GM06990 (cell line): Measurements from ENCODE around the gene TSTD2.

Experiments used
- DNase-seq: peaks from one replicate; pipeline ENCODE4 v3.0.0-alpha.2; 2011; ENCODE audit not compliant: insufficient read length; ENCODE audit errors: extremely low read depth
- H3K27me3 ChIP-seq: replicated peaks from 2 replicates; pipeline ENCODE4 v1.6.0; 2011; ENCODE audit warnings: low read length; ENCODE audit not compliant: control insufficient read depth, insufficient read depth
- H3K36me3 ChIP-seq: 2 replicates; pipeline ENCODE4 v1.5.1; 2011; ENCODE audit warnings: low read length; ENCODE audit not compliant: control insufficient read depth, insufficient read depth
- H3K4me3 ChIP-seq: replicated peaks from 2 replicates; pipeline ENCODE4 v1.5.1; 2011; ENCODE audit warnings: low read depth, mild to moderate bottlenecking, control low read depth, low read length
- TF ChIP-seq, protein P1 (sequence below): IDR thresholded peaks from 2 replicates; pipeline ENCODE4 v1.5.1; 2011; ENCODE audit warnings: low read length, control low read depth, mild to moderate bottlenecking, inconsistent platforms; ENCODE audit not compliant: insufficient read depth, poor library complexity, severe bottlenecking

Gene TSTD2

DNA sequence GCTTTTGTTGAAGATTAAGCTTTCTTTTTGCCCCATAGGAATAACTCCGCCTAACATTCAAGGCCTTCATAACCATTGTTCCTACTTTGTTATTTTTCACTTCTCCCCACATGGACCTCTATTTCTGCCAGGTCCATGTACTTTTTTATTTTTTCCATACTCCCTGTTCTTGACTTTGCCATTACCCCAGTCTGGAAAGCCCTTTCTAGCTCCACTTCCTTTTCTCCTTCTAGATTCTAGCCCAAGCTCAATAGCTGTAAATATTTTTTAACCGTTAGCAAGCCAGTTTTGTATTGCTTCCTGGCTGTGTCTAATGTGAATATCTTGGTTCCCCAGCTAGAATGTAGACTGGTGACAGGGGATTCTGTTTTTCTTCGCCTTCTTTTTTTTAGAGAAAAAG is 26.6 kb upstream of the TSTD2 start:
- DNase-seq: no peak
- H3K36me3 ChIP-seq: peaks cover 10% of the 10 kb centered on the region
- H3K27me3 ChIP-seq: no peaks in the 10 kb centered on the region
- H3K4me3 ChIP-seq: no peak overlapping the region
- TF ChIP-seq, protein P1, sequence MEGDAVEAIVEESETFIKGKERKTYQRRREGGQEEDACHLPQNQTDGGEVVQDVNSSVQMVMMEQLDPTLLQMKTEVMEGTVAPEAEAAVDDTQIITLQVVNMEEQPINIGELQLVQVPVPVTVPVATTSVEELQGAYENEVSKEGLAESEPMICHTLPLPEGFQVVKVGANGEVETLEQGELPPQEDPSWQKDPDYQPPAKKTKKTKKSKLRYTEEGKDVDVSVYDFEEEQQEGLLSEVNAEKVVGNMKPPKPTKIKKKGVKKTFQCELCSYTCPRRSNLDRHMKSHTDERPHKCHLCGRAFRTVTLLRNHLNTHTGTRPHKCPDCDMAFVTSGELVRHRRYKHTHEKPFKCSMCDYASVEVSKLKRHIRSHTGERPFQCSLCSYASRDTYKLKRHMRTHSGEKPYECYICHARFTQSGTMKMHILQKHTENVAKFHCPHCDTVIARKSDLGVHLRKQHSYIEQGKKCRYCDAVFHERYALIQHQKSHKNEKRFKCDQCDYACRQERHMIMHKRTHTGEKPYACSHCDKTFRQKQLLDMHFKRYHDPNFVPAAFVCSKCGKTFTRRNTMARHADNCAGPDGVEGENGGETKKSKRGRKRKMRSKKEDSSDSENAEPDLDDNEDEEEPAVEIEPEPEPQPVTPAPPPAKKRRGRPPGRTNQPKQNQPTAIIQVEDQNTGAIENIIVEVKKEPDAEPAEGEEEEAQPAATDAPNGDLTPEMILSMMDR: no peak

DNA sequence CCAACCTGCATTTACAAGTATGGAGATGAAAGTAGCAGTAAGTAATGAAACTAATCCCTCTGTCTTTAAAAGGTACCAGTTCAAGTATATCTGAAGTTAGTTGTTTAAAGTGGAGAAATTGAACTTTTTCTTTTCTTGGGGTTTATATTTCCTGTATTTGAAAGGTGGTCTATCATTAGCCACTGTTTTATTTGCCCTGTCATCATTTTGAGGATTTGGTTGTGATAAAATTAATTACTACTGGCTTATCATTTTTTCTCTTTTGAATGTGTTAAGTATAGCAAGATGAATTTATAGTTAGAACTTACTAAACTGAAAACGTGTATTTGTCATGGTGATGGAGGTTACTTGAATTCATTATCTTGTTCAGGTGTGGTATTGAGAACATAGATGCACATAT is 25.5 kb upstream of the TSTD2 start:
- Histone ChIP-seq H3K36me3 (peaks cover 6% of the 10 kb centered on the region), H3K4me3 (no peak overlapping the region), H3K27me3 (no peaks in the 10 kb centered on the region)
- DNase-seq: no peak
- TF ChIP-seq, protein P1: no peak

DNA sequence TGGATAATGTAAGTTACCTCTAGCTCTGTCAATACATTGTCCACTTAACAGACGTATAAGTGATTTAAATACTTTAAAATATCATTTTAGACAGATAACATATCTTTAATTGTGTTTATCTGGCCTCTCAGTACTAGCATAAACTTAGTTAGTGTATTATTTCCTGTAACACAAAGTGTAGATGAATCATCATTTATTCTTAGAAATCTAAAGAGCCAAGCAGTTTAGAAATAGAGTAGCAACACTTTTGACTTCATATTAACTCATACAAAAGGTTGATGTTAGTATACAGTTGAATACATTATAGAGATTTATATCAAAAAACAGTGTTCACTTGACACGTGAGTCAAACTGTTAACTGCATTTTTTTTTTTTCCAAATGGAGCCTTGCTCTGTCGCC is 18.5 kb upstream of the TSTD2 start:
- Histone ChIP-seq H3K36me3 (peaks cover 7% of the 10 kb centered on the region), H3K4me3 (no peak overlapping the region), H3K27me3 (no peaks in the 10 kb centered on the region)
- TF ChIP-seq, protein P1: no peak
- no peak for DNase-seq

DNA sequence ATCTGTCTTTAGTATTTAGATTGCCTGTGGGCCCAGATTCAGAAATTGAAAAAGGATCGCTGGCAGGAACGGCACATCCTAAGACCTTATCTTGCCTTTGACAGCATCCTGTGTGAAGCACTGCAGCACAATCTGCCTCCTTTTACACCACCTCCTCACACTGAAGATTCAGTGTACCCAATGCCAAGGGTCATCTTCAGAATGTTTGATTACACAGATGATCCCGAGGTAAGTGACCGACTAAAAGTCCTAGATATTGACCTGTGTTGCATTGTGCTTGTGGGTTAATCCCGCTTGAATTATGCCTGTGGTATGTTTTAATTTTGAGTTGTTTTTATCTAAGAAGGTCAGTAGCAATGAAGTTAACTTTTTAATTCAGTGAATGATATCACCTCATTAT is 14.8 kb upstream of the TSTD2 start:
- H3K36me3 ChIP-seq: peaks cover 10% of the 10 kb centered on the region

DNA sequence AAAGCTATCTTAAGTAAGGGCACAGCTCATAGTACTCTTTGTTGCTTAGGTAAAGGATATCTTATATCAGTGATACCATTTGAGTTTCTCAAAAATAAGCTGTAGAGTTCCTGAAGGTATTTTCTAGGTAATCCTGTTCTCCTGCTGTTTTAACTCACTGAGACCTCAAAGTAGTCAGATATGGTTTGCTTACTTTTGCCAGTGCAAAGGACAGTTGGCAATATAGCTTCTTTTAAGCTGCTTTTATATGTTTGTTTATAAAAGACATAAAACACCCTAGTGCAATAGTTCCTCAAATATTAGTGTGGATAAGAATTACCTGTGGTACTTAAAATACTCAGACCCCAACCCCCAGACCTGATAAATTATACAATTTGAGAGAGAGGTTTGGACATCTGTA is 12.6 kb upstream of the TSTD2 start:
- TF ChIP-seq, protein P1: no peak
- no peaks in the 10 kb centered on the region for H3K27me3 ChIP-seq
- peaks cover 9% of the 10 kb centered on the region for H3K36me3 ChIP-seq

More for the DNA sequence above, 14.8 kb upstream of the TSTD2 start:
- no peak overlapping the region for H3K4me3 ChIP-seq
- TF ChIP-seq, protein P1: no peak
- no peak for DNase-seq
- no peaks in the 10 kb centered on the region for H3K27me3 ChIP-seq

DNA sequence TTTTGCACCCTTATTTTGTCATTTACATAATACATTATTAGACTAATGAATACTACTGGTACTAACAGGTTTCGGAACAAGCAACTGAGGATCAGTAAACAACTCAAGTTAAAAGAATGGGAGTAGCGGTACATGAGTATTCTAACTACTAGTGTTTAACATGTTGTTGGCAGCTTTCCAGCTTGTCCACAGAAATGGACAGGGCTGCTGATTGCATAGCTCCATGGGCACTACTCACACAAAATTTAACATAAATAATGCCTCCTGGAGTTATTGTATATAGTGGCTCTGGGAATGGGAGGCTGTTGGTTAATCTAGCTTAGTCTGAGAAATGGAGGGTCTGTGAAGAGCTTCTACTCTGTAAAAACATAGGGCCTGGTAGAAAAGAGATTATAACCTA is 7.2 kb upstream of the TSTD2 start:
- Histone ChIP-seq H3K4me3 (no peak overlapping the region), H3K27me3 (no peaks in the 10 kb centered on the region), H3K36me3 (peaks cover 1% of the 10 kb centered on the region)
- TF ChIP-seq, protein P1: no peak
- no peak for DNase-seq

More for the DNA sequence above, 12.6 kb upstream of the TSTD2 start:
- DNase-seq: no peak
- H3K4me3 ChIP-seq: no peak overlapping the region
